HuH-7 (cell line): Measurements from ENCODE around the gene SSTR5.

Experiments
- DNase-seq: peaks from one replicate; pipeline ENCODE4 v3.0.0; 2011; ENCODE audit warnings: low spot score

The SSTR5 gene

GRCh38 chr16:1106659-1107058 is 34.1 kb downstream of the SSTR5 start:
- DNase-seq: no peak

GRCh38 chr16:1107141-1107540 is 34.6 kb downstream of the SSTR5 start:
- no peak for DNase-seq

GRCh38 chr16:1107731-1108130 is 35.2 kb downstream of the SSTR5 start:
- no peak for DNase-seq

- DNase-seq: no peak
Observed at GRCh38 chr16:1108299-1109252, 36.0 kb downstream of the SSTR5 start.

GRCh38 chr16:1109648-1110047 is 37.1 kb downstream of the SSTR5 start:
- DNase-seq: no peak

- peak; percentile 62 for DNase-seq
Observed at GRCh38 chr16:1112506-1113184, 40.1 kb downstream of the SSTR5 start.

GRCh38 chr16:1113489-1113888 is 40.9 kb downstream of the SSTR5 start:
- no peak for DNase-seq

- no peak for DNase-seq
Observed at GRCh38 chr16:1113889-1114526, 41.5 kb downstream of the SSTR5 start.

GRCh38 chr16:1116693-1117077 is 44.1 kb downstream of the SSTR5 start:
- DNase-seq: no peak

GRCh38 chr16:1117176-1117900 is 44.8 kb downstream of the SSTR5 start:
- no peak for DNase-seq

- no peak for DNase-seq
Observed at GRCh38 chr16:1117926-1118325, 45.4 kb downstream of the SSTR5 start.

GRCh38 chr16:1119129-1119528 is 46.6 kb downstream of the SSTR5 start:
- DNase-seq: no peak

- no peak for DNase-seq
Observed at GRCh38 chr16:1119766-1120576, 47.4 kb downstream of the SSTR5 start.

- DNase-seq: no peak
Observed at GRCh38 chr16:1120577-1120941, 48.0 kb downstream of the SSTR5 start.

- no peak for DNase-seq
Observed at GRCh38 chr16:1121009-1121408, 48.5 kb downstream of the SSTR5 start.

GRCh38 chr16:1121601-1122397 is 49.3 kb downstream of the SSTR5 start:
- no peak for DNase-seq

- DNase-seq: no peak
Observed at GRCh38 chr16:1122398-1122765, 49.8 kb downstream of the SSTR5 start.

GRCh38 chr16:1123525-1124230 is 51.1 kb downstream of the SSTR5 start:
- no peak for DNase-seq

GRCh38 chr16:1124291-1124690 is 51.7 kb downstream of the SSTR5 start:
- DNase-seq: no peak

GRCh38 chr16:1124795-1125194 is 52.2 kb downstream of the SSTR5 start:
- DNase-seq: no peak
